GM19193 (cell line): ENCODE results near the gene NSFL1C.

ENCODE experiments used
- POLR2A ChIP-seq: IDR thresholded peaks from 4 replicates; pipeline ENCODE4 v1.6.1; 2011; ENCODE audit not compliant: insufficient read depth, insufficient read length; ENCODE audit errors: extremely low read depth

The NSFL1C gene

GRCh38 chr20:1394686-1395085 is 72.0 kb downstream of the NSFL1C start:
- TF ChIP-seq POLR2A: no peak

GRCh38 chr20:1393507-1393882 is 73.2 kb downstream of the NSFL1C start:
- no peak for TF ChIP-seq POLR2A

GRCh38 chr20:1392693-1393506 is 73.7 kb downstream of the NSFL1C start, which contains the start of gene FKBP1A:
Gene FKBP1A (minus strand): TSS chr20:1393054. CDS start chr20:1392998, 56 bp downstream.
- peak; percentile 80 for TF ChIP-seq POLR2A

- TF ChIP-seq POLR2A: no peak
Measured at GRCh38 chr20:1392443-1392692, 74.3 kb downstream of the NSFL1C start.
